Right ventricle myocardium superior (tissue), 1 donor: ENCODE data around the gene PLCH1. TPM values are rescaled to one million over a fixed set of nuclear protein-coding genes. Genes with fewer than 3 reads are reported as not detected.
"Not testable (repeated sequence)": the region's sequence is repeated elsewhere in the genome, so short reads cannot be mapped to it uniquely, and the experiment has no call there.

Experiments
- ATAC-seq: fragments of 200-7000 bp; cut with Tn5 transposase; one replicate; pipeline ENCODE4 v1.9.1; 2020; ENCODE audit warnings: mild to moderate bottlenecking; ENCODE audit not compliant: poor library complexity
- DNase-seq: peaks from one replicate; pipeline ENCODE4 v3.0.0-alpha.2; 2020
- intact Hi-C: fragments of 100-400 bp; cut with DNase I; formaldehyde crosslinking; loops from one replicate; pipeline ENCODE4 v1.11.2; 2022
- total RNA-seq: library from RNA; stranded (reverse); fragmentation: NEBNext Ultra II Directional; extraction: Animal tissue kit (Norgen Biotek cat#: 25700); gene quantifications from one replicate; pipeline ENCODE4 v1.2.1, GENCODE V29; 2021
- donor health status: DM: no; HTN: yes; CAD: no; lungs with severe emphysema.

PLCH1 gene
- total RNA-seq, 1 donor from 2014 or later = 1.3 TPM

GRCh38 chr3:155658671-155659261 is 86.1 kb downstream of the PLCH1 start:
- DNase-seq = no peak
- intact Hi-C loops = no loop called here
- no peak for ATAC-seq

- intact Hi-C loops = no loop called here
- no peak for ATAC-seq
- DNase-seq = no peak
Measured at GRCh38 chr3:155658006-155658405, 86.9 kb downstream of the PLCH1 start.

GRCh38 chr3:155657161-155657560 is 87.7 kb downstream of the PLCH1 start:
- intact Hi-C loops = no loop called here
- ATAC-seq (no peak), DNase-seq (no peak)

- no peak for ATAC-seq
- intact Hi-C loops = no loop called here
- no peak for DNase-seq
Measured at GRCh38 chr3:155656466-155656865, 88.4 kb downstream of the PLCH1 start.

GRCh38 chr3:155651489-155652218 is 93.2 kb downstream of the PLCH1 start:
- ATAC-seq (no peak), DNase-seq (no peak)
- intact Hi-C loops = no loop called here

GRCh38 chr3:155648013-155648591 is 96.8 kb downstream of the PLCH1 start:
- no peak for DNase-seq
- ATAC-seq = no peak
- intact Hi-C loops = no loop called here

- no peak for ATAC-seq
- DNase-seq = no peak
- intact Hi-C loops = no loop called here
Measured at GRCh38 chr3:155647206-155647605, 97.7 kb downstream of the PLCH1 start.

- no peak for DNase-seq
- no peak for ATAC-seq
- intact Hi-C loops = no loop called here
Measured at GRCh38 chr3:155646669-155647068, 98.2 kb downstream of the PLCH1 start.

- no peak for ATAC-seq
- no peak for DNase-seq
- intact Hi-C loops = no loop called here
Measured at GRCh38 chr3:155646128-155646527, 98.7 kb downstream of the PLCH1 start.

- intact Hi-C loops = no loop called here
- ATAC-seq = no peak
- DNase-seq = no peak
Measured at GRCh38 chr3:155643581-155644165, 101.2 kb downstream of the PLCH1 start.

GRCh38 chr3:155641956-155642355 is 102.9 kb downstream of the PLCH1 start:
- DNase-seq (no peak), ATAC-seq (no peak)
- intact Hi-C loops = no loop called here

- DNase-seq (no peak), ATAC-seq (no peak)
- intact Hi-C loops = no loop called here
Measured at GRCh38 chr3:155640098-155640497, 104.8 kb downstream of the PLCH1 start.

GRCh38 chr3:155639462-155640055 is 105.3 kb downstream of the PLCH1 start:
- ATAC-seq = no peak
- intact Hi-C loops = no loop called here
- no peak for DNase-seq

- DNase-seq, intact Hi-C loops, ATAC-seq: not testable (repeated sequence)
Measured at GRCh38 chr3:155638461-155638860, 106.4 kb downstream of the PLCH1 start.

- DNase-seq (no peak), ATAC-seq (no peak)
- intact Hi-C loops = no loop called here
Measured at GRCh38 chr3:155637567-155637966, 107.3 kb downstream of the PLCH1 start.

GRCh38 chr3:155635056-155635455 is 109.8 kb downstream of the PLCH1 start:
- intact Hi-C loops = no loop called here
- no peak for ATAC-seq

GRCh38 chr3:155634121-155634719 is 110.7 kb downstream of the PLCH1 start:
- ATAC-seq (no peak), DNase-seq (no peak)
- intact Hi-C loops = no loop called here

More at GRCh38 chr3:155635056-155635455, 109.8 kb downstream of the PLCH1 start:
- no peak for DNase-seq

GRCh38 chr3:155631323-155632019 is 113.4 kb downstream of the PLCH1 start:
- intact Hi-C loops = no loop called here
- DNase-seq (no peak), ATAC-seq (no peak)
